NT2/D1 (cell line): ENCODE measurements around the gene PNMA8C.

Source experiments
- YY1 ChIP-seq: IDR thresholded peaks from 2 replicates; pipeline ENCODE4 v1.6.1; 2011; ENCODE audit not compliant: insufficient read length, insufficient read depth
- ZNF274 ChIP-seq: IDR thresholded peaks from 2 replicates; pipeline ENCODE4 v1.6.1; 2011; ENCODE audit warnings: mild to moderate bottlenecking, low read depth, low read length

DNA sequence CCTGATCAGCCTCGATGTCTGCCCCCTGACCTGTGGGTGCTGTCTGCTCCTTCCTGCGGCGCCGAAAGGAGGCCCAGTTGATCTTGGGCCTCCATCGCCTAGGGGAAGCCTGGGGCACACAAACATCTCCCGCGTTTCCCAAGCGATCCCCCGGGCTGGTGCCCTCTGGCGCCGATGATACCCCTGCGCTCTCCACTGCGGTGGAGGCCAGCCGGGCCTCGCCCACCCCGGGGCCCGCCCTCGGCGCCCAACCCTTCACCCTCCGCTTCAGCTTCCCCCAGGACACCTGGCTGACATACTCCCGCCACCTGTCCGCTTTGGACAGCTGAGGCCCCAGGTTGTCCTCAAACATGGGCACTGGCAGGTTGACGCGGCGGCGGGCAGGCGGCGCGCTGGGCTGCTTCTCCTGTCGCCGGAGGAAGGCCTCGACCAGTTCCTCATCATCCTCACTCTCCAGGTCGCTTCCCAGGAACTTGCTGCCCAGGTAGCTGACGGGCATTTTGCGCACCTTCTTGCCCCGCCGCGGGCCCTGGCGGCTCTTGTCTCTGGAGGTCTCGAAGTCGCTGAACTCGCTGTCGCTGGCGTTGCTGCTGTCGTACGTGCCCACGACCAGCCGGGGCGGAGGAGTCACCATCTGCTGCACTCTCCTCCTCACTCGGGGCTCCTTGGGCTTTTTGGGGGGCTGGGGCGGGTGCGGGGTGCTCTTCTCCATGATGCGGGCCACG lies 16.6 kb downstream of the PNMA8C start:
- TF ChIP-seq ZNF274 (no peak), YY1 (no peak)
